HG03159 (cell line): Measurements from ENCODE around the gene HTR6.
"Not testable (repeated sequence)": the region's sequence is repeated elsewhere in the genome, so short reads cannot be mapped to it uniquely, and the experiment has no call there.

Experiments used
- ATAC-seq: cut with Tn5 transposase; IDR thresholded peaks from one replicate; pipeline ENCODE4 v1.9.1; 2021; ENCODE audit warnings: mild to moderate bottlenecking, moderate library complexity; ENCODE audit not compliant: unreplicated experiment

HTR6 gene

DNA sequence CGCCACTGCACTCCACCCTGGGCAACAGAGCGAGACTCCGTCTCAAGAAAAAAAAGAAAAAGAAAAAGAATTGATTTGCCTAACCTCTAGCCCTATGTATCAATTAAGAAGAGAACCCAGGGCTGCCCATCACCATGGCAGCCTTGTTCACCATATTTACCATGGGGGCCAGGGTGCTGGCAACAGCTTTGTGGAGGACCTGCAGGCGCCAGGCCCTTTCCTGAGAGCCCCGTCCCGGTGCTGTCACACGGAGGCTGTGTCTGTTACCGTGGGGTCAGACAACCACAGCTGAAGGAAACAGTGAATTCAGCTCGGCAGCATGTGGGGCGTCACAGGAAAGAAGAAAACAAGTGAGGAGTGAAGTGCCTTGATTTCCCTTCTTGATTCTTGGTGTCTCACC lies 27.1 kb upstream of the HTR6 start:
- ATAC-seq, result no peak

DNA sequence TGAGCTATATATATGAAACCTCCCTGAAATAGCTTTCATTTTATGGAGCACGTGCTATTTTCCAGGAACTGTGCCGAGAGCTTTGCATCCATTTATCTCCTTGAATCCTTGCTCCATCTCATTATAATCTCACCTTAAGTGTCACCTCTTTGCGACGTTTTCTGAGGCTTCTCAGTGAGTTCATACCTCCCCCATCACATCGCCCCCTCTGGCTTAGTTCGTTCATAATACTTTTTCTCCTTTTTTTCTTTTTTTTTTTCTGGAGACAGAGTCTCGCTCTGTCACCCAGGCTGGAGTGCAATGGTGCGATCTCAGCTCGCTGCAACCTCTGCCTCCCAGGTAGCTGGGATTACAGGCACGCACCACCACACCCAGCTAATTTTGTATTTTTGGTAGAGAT lies 25.4 kb upstream of the HTR6 start:
- ATAC-seq, result not testable (repeated sequence)

DNA sequence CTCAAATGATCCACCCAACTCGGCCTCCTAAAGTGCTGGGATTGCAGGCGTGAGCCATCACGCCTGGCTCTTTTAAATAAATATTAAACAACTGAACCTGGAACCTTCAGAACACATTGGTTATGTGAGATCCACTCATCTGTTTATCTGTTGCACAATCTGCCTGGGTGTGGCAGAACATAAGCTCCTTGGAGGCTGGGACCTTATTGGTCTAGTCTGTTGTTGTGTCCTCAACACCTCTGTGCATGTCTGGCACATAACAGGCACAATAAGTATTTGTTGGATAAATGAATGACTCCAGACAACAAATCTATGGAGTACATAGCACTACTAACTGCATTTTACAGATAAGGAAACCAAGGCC lies 24.7 kb upstream of the HTR6 start:
- ATAC-seq, result no peak

DNA sequence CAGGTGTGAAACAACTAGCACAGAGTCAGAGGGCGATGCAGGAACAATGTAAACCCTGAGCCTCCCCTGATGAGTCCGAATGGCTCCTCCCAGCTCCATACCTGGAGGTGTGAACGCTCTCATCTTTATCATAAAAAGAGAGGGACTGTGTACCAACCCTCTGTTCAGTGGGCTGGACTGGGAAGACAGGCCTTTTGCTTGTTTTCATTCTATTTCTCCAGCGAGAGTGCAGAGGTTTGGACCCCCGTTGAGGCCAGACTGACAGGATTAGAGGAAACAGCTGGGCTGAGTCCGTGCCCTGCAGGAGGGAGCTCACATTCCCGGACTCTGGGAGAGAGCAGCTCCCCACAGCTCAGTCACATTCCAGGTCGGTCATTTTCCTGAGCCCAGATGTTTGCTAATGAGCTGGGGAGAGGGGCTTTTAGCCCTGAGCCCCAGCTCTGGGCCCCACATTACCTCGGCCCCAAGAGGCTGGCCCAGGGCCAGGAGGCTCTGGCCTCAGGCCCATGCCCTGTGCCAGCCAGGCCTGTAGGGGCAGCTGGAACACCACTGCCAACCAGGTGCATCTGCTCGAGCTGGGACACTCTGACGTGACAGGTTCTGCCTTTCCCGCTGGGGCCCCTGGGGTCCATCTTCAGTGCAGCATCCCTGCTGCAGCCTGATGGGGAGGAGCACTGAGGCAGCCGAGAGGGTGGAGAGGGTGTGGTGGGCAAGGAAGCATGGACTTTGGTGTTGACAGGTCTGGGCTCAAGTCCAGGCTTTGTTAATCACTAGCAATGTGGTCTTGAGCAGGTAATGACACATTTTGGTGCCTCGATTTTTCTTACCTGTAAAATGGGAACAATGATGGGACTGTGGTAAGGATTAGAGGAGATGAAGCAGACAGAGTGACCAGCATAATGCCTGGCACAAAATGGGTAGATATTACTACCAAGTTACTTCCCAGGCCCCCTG lies 24.0 kb upstream of the HTR6 start:
- no peak for ATAC-seq

DNA sequence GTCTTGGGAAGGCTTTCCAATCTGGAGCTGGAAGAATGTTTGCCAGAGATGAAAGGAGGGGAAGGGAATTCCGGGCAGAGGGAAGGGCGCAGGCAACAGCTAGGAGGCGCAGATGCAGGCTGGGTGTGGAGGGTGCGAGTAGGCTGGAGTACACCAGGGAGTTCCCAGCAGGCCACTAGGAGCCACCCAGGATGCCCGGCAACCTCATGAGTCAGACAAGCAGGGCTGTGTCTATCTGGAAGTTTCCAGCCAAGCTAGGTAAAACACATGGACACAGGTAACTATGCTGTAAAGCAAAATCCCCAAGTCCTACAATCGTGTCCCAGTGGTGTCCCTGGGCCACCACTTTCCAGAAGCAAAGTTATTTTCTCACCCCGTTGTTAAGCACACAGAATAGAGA lies 21.6 kb upstream of the HTR6 start:
- no peak for ATAC-seq

DNA sequence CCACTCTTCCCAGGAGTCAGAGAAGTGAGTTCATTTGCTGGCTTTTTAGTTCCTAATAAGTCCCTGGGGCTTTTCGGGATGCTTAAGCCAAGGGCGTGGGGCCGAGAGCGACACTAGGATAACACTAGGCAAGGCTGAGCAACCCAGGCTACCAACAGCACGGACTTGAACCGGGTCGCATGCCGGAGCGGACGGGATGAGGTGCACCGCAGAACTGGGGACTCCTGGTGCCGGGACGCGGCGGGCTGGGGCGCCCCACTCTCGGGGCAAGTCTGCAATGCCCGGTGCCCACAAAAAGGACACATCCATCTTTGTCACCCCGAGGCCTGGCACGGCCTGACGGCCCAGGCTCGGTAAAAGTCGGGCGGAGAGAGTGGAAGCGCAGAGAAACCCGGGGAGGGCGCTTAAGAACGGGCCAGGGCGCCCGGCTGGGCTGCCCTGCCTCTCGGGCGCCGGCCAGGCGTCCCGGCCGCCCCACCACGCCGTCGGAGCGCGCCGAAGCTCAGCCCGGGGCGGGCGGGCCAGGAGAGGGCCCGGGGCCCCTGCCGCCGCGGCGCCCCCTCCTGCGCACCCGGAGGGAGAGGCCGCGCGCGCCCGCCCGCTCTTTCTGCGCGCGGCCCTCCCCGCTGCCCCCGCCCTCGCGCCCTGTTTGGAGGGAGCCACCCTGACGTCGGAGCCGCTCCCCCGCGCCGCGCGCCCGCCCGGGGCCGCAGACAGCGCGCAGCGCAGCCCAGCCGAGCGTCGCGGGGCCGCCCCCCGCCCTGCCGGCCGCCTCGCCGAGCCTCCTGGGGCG lies 20.9 kb upstream of the HTR6 start, which contains the start of gene NBL1:
Gene NBL1 (plus strand): TSS at position 710 of the 793 bp plus-strand sequence. CDS start 10,720 bp downstream, outside the sequence.
- no peak for ATAC-seq

DNA sequence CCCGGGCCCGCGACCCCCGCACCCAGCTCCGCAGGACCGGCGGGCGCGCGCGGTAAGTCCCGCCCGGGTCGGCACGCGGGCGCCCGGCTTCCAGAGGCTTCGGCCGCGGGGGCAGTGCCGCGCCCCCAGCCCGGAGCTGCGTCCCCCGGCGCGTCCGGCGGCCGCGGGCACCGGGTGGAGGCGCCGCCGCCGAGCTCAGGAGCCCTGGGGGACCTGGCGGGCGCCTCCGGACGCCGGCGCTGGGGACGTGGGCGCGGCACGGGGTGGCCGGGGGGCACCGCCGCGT lies 20.3 kb upstream of the HTR6 start:
- ATAC-seq, result no peak

DNA sequence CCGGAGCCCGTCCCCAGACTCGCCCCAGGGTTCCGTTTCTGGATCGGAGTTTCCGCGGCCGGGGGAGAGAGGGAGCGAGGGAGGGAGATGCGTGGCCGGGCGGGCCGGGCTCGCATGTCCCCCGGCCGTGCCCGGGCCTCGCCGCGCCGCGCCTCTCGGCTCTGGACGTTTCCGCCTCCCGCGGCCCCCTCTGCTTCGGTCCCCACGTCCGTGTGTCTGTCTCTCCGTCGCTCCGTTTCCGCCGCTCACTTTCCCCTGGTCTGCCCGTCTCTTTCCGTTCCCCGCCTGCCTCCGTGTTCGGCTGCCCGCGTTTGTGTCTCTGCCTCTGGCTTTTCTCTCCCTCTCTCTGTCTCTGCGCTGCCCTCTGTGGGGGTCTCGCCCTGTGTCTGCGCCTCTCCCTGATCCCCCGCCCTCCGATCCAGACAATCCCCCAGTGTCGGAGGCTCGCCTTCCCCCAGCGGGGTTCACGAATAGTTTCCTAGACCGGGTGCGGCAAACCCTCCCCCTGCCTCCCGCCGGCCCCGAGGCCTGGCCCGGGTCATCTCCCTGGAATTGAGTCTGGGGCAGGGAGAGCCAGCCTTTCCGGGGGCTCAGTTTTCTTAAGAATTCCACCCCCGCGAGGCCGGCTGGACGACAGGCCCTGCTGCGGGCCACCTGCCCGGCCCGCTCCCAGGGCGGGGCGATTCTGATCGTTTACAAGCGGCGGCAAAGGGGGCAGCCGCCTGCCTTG lies 19.8 kb upstream of the HTR6 start:
- no peak for ATAC-seq

DNA sequence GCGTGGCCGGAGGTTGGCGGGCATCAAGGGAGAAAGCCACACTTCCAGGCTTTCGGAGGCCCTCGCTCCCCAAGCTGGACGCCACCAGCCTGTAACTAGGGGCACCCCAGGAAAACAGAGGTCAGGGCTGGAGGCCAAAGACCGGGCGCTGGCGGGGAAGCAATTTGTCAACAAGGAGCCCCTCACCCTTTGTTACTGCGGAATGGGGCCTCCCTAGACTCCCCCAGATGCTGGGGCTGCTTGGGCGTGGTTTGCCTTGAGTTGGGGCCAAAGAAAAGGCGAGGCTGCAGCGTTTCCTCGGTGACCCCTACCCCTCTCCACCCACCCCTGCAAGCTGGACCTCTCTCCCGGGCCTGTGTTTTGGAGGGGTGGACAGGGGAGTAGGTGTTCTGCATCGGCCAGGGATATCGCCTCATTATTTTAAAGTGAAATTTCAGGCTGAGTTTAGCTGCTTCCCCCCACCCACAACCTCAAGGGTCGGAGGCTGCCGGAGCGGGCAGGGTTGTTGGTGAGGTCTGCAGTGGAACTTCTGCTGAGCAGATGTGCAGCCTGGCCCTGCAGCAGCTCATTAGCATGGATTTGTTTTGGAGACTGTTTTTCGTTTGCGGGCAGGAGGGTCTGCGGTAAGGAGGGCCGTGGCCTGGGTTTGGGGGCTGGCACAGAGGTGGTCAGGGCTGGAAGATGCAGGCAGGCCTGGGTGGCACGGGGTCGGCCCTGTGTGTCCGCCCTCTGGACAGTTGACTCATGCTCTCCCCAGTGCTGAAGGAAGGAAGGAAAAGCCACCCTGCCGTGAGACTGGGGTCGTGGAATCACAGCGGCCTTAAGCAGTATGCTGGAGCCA lies 19.0 kb upstream of the HTR6 start:
- ATAC-seq, result no peak

DNA sequence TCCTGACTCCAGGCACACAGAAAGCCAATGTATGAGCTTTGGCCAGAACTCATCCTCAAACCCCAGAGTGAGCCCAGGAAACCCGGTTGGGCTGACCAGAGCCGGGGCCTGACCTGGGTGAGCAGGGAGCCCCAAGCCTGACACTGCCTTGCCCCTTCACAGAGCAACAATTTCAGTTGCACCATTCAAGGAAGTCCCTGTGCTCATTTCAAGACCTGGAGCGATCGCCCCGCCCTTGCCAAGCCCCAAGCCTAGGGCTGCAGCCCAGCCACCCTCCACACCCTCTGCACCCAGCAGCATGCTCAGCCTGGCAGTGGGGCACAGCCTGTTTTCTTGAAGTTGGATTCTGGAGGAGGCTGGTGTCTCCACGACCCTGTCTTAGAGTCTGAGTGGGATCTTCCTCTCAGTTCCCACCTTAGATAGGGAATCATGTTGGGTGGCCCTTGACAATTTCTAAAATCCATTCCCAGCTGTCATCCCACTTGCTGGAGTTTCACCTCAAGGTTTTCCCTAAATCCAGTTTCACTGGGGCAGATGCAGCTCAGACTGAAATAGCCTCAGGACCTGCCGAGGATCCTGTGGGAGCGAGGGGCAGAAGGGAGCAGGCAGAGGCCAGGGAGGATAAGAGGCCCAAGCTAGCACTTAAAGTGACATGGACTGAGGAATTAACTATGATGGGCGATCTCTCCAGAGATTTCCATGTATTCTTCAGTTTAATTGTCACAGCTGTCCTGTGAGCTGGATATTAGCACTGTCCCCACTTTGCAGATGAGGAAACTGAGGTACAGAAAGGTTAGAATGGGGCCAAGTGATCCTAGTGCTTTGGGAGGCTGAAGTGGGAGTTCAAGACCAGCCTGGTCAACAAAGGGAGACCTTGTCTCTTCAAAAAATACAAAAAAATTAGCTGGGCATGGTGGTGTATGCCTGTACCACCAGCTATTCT lies 18.0 kb upstream of the HTR6 start:
- no peak for ATAC-seq

DNA sequence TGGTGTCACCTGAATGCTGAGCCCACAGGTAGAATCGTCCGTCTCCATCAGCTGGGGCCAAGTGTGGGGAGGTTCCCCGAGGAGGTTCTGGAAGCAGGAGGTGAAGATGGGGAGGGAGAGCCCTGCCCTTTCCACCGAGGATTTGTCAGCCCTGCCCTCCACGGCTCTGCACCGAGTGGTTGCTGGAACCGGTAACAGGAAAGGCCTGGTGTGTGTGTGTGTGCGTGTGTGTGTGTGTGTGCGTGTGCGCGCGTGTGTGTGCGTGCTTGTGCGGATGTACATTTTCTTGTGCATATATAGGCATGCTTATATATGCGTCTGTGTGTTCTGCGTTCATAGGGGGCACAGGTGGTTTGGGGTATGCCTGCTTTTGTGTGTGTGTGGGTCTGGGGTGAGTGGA lies 17.0 kb upstream of the HTR6 start:
- ATAC-seq, result no peak

DNA sequence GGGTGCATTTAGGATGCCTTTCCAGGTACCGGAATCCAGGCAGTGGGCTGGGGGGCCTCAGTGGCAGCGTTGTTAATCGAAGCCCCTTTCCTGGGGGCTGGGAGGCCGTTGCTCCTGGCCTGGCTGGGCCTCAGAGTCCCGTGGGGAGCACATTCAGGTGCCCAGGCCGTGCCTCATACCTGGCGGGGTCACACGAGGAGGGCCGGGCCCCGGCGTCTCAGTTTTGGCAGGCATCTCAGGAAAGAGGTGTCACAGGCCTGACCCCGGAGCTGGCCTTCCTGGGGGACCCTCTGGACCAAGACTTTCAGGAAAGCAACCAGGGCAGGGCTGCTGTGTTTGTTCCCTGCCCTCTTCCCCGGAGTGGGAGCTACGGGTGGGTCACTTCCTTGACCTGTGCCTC lies 16.4 kb upstream of the HTR6 start:
- no peak for ATAC-seq

DNA sequence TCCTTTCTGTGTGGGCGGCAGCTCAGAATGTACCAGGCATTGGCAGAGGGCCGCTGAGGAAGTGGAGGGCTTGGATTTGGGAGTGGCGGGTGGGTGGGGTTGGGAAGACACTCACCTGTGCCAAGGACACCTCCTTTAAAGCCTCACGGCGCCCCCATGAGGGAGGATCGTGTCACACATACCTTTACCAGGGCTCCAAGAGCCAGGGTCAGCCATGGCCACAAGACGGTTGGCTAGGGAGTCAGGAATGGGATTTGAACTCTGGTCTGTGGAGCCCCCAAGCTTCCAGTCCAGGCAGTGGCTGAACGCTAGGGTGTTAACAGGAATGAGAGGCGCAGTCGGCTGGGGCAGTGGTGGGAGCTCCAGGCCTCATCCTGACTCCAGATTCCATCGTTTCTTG lies 16.0 kb upstream of the HTR6 start:
- no peak for ATAC-seq

DNA sequence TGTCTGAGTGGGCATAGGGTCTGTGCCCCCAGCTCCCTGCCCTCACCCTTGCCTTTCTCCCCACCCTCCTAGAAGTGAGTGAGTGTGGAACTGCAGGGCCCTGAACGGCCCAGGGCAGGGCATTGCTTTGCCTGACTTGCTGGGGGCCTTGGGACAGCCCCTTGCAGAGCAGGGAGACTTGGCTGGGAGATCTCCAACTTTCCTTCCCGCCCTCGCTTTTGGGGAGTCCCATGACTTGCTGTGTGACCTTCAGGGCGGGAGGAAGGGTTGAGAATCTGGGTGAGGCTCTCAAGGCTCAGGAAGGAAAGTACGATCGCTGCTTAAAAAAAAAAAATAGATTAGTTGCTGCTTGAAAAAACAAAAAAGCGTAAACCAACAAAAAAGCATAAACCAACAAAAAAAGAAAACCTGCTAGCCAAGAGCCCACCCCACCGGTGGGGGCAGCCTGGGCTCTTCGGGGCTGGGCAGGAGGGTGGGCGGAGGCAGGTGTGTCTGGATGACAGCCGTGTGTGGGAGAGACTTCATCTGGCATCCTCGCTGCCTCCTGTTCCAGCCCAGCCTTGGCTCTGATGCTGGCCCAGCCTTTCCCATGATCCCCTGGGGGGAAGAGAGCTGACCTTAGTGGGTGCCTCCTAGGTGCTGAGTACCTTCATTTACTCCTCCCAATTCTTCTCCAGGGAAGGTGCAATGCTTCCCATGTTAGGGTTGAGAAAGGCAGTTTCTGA lies 14.1 kb upstream of the HTR6 start:
- no peak for ATAC-seq

DNA sequence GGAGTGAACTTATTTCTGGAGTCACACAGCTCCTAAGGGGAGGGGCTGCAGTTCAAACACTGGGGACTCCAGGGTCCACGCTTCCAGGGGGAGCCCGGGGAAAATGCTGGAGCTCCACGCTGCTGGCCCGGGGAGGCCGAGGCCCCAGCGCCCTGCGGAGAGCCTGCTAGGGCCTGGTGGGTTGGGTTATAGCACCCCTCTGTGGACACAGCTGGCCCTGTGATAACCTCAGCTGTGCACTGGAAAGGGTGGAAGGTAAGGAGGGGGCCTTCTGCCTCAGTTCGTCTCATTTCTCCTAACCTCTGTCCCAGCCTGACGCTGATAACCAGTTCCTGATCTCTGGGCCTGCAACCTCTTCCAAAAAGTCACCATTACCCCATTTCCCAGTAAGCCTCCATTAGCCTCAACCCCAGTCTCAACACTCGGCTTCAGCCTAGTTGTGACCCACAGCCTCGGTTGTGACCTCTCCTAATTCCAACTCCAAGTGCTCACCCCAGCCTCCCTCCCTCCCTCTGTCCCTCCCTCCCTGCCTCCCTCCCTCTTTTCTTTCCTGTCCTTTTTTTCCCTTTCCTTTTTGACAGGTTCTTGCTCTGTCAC lies 13.4 kb upstream of the HTR6 start:
- no peak for ATAC-seq

DNA sequence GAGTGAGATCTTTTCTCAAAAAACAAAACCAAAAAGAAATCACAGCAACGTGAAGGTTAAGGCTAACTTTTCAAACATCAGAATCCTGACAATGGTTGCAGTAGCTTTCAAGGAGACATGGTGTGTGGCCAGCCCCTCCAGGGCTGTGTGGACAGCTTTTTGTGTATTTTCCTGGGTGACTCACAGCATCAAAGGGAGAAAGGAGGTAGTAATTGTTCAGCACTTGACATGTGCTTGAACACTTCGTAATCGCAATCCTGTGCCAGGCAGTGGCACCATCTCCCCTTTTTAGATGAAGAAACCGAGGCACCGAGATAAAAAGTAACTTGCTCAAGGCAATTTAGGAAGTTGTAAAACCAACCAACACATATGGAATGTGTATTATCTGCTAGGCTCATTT lies 10.3 kb upstream of the HTR6 start:
- ATAC-seq, result no peak

DNA sequence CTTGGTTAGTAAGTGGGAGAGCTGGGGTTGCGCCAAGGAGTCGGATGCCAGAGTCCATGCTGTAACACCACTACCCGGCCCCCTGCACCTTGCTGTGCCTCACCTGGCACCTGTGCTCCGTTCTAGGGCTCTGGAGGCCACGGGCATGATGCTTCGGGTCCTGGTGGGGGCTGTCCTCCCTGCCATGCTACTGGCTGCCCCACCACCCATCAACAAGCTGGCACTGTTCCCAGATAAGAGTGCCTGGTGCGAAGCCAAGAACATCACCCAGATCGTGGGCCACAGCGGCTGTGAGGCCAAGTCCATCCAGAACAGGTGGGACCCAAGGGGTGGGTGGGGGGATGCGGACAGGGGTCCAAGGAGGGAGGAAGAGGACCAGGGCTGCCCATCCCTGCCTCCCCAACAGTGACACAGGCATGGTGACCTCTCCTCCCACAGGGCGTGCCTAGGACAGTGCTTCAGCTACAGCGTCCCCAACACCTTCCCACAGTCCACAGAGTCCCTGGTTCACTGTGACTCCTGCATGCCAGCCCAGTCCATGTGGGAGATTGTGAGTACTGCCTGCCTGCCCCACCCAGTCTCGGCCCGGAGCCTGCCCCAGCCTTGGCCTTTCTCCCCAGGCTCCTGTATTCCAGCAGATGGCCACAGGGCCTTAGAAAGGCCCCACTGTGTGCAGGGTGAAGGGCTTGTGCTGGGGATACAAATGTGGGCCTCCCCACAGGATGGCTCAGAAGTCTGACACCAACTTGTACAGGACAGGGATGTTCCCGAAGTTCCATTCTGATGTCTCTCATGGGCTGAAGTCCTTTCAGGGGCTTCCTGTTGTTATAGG lies 9.6 kb upstream of the HTR6 start:
- no peak for ATAC-seq

DNA sequence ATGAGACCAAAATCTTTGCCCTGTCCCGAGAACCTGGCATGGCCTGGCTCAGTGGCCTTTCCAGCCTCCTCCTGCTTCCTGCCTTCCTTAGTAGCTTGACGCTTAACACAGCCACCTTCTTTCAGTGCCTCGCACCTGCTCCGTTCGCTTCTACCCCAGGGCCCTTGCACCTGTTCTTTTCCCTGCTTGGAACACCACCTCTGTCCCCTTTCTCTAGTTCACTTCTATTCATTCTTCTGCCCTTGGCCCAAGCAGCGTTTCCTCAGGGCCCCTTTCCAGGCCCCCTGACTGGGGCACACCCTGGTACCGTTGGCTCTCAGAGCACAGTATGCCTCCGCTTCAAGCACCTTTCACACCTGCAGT lies 9.0 kb upstream of the HTR6 start:
- no peak for ATAC-seq
